H9 (cell line): ENCODE measurements around the gene CHCT1. TPM values are rescaled to one million over a fixed set of nuclear protein-coding genes. Genes with fewer than 3 reads are reported as not detected.

Experiments used
- DNase-seq: peaks from one replicate; pipeline ENCODE4 v3.0.0-alpha.2; 2017
- H2AFZ ChIP-seq: one replicate; pipeline ENCODE4 v1.6.1; 2013; ENCODE audit warnings: mild to moderate bottlenecking, low read length, control low read depth, moderate library complexity
- H2AK5ac ChIP-seq: 2 replicates; pipeline ENCODE4 v1.6.1; 2013; ENCODE audit warnings: low read length, control low read depth, mixed read lengths; ENCODE audit not compliant: insufficient read length
- H2BK120ac ChIP-seq: one replicate; pipeline ENCODE4 v1.6.1; 2013; ENCODE audit warnings: low read depth, mild to moderate bottlenecking, low read length, control low read depth, inconsistent platforms; ENCODE audit not compliant: poor library complexity, severe bottlenecking
- H2BK12ac ChIP-seq: 2 replicates; pipeline ENCODE4 v1.6.1; 2013; ENCODE audit warnings: low read length, control low read depth, mixed read lengths, low read depth; ENCODE audit not compliant: insufficient read length
- H2BK15ac ChIP-seq: 2 replicates; pipeline ENCODE4 v1.6.1; 2013; ENCODE audit warnings: low read depth, low read length, control low read depth
- H2BK20ac ChIP-seq: one replicate; pipeline ENCODE4 v1.6.1; 2013; ENCODE audit warnings: low read depth, mild to moderate bottlenecking, low read length, control low read depth, inconsistent platforms; ENCODE audit not compliant: poor library complexity, severe bottlenecking
- H2BK5ac ChIP-seq: 2 replicates; pipeline ENCODE4 v1.6.1; 2013; ENCODE audit warnings: low read length, control low read depth, mixed read lengths; ENCODE audit not compliant: insufficient read length
- H3K14ac ChIP-seq: 2 replicates; pipeline ENCODE4 v1.6.1; 2013; ENCODE audit warnings: low read length, control low read depth; ENCODE audit not compliant: insufficient read depth
- H3K18ac ChIP-seq: 2 replicates; pipeline ENCODE4 v1.6.1; 2013; ENCODE audit warnings: low read depth, mild to moderate bottlenecking, mixed read lengths, low read length, control low read depth; ENCODE audit not compliant: insufficient read length
- H3K23ac ChIP-seq: 2 replicates; pipeline ENCODE4 v1.6.1; 2013; ENCODE audit warnings: low read length, control low read depth, mixed read lengths, low read depth; ENCODE audit not compliant: insufficient read length
- H3K23me2 ChIP-seq: 2 replicates; pipeline ENCODE4 v1.6.1; 2013; ENCODE audit warnings: low read depth, mild to moderate bottlenecking, mixed read lengths, low read length, control low read depth; ENCODE audit not compliant: insufficient read length, poor library complexity, severe bottlenecking
- H3K27ac ChIP-seq: 2 replicates; pipeline ENCODE4 v1.5.1; 2013; ENCODE audit warnings: low read length, control low read depth, mixed read lengths, low read depth; ENCODE audit not compliant: insufficient read length
- H3K27me3 ChIP-seq: 2 replicates; pipeline ENCODE4 v1.6.1; 2013; ENCODE audit warnings: low read length, control low read depth, inconsistent platforms; ENCODE audit not compliant: insufficient read depth
- H3K4ac ChIP-seq: 2 replicates; pipeline ENCODE4 v1.6.1; 2013; ENCODE audit warnings: low read depth, mild to moderate bottlenecking, control low read depth, inconsistent platforms, low read length, moderate library complexity
- H3K4me1 ChIP-seq: 2 replicates; pipeline ENCODE4 v1.6.1; 2013; ENCODE audit warnings: low read length, control low read depth, inconsistent platforms; ENCODE audit not compliant: insufficient read depth
- H3K4me2 ChIP-seq: 2 replicates; pipeline ENCODE4 v1.6.1; 2013; ENCODE audit warnings: low read length, control low read depth, mixed read lengths; ENCODE audit not compliant: insufficient read length, insufficient read depth
- H3K56ac ChIP-seq: 2 replicates; pipeline ENCODE4 v1.6.1; 2013; ENCODE audit warnings: low read depth, mild to moderate bottlenecking, mixed read lengths, low read length, control low read depth; ENCODE audit not compliant: insufficient read length
- H3K79me1 ChIP-seq: 2 replicates; pipeline ENCODE4 v1.6.1; 2013; ENCODE audit warnings: low read depth, mild to moderate bottlenecking, moderate library complexity, low read length, control low read depth, inconsistent platforms; ENCODE audit not compliant: insufficient read depth, poor library complexity, severe bottlenecking
- H3K79me2 ChIP-seq: 2 replicates; pipeline ENCODE4 v1.6.1; 2013; ENCODE audit warnings: low read length, control low read depth, inconsistent platforms; ENCODE audit not compliant: insufficient read depth
- H3K9ac ChIP-seq: 2 replicates; pipeline ENCODE4 v1.6.1; 2013; ENCODE audit warnings: low read length, control low read depth, mixed read lengths; ENCODE audit not compliant: insufficient read length; ENCODE audit errors: extremely low read depth
- H3K9me3 ChIP-seq: one replicate; pipeline ENCODE4 v1.6.1; 2013; ENCODE audit warnings: low read depth, low read length, inconsistent platforms; ENCODE audit not compliant: control insufficient read depth
- H3T11ph ChIP-seq: one replicate; pipeline ENCODE4 v1.6.1; 2013; ENCODE audit warnings: mild to moderate bottlenecking, low read length, control low read depth, inconsistent platforms
- H4K20me1 ChIP-seq: one replicate; pipeline ENCODE4 v1.6.1; 2013; ENCODE audit not compliant: control insufficient read depth, insufficient read length, insufficient read depth
- H4K5ac ChIP-seq: 2 replicates; pipeline ENCODE4 v1.6.1; 2013; ENCODE audit warnings: low read depth, mild to moderate bottlenecking, mixed read lengths, low read length, control low read depth; ENCODE audit not compliant: insufficient read length
- H4K8ac ChIP-seq: replicated peaks from 2 replicates; pipeline ENCODE4 v1.6.1; 2013; ENCODE audit warnings: low read length, control low read depth, mixed read lengths, low read depth; ENCODE audit not compliant: insufficient read length
- H4K91ac ChIP-seq: 2 replicates; pipeline ENCODE4 v1.6.1; 2013; ENCODE audit warnings: low read depth, mild to moderate bottlenecking, moderate library complexity, mixed read lengths, low read length, control low read depth; ENCODE audit not compliant: insufficient read length
- H3K27ac Mint-ChIP-seq, 3 experiments: 2 replicates in 2 of 3; 3 replicates in 1 of 3; pipeline ENCODE4 v1.8.0; 2020 to 2021; ENCODE audit warnings: mixed read lengths in 3 of 3, mild to moderate bottlenecking in 1 of 3, moderate library complexity in 1 of 3
- H3K27me3 Mint-ChIP-seq: 2 replicates; pipeline ENCODE4 v1.8.0; 2021; ENCODE audit warnings: low read depth, mild to moderate bottlenecking, moderate library complexity, mixed read lengths
- H3K36me3 Mint-ChIP-seq, 3 experiments: 2 replicates in 2 of 3; 3 replicates in 1 of 3; pipeline ENCODE4 v1.8.0; 2020 to 2021; ENCODE audit warnings: low read depth in 3 of 3, mixed read lengths in 3 of 3; ENCODE audit not compliant: insufficient read depth in 1 of 3
- H3K4me1 Mint-ChIP-seq, 2 experiments: 2 replicates each; pipeline ENCODE4 v1.8.0; 2020; ENCODE audit warnings: mixed read lengths in 2 of 2
- H3K4me3 Mint-ChIP-seq, 2 experiments: 2 replicates in 1 of 2; 3 replicates in 1 of 2; pipeline ENCODE4 v1.8.0; 2020 to 2021; ENCODE audit warnings: mild to moderate bottlenecking in 2 of 2, mixed read lengths in 2 of 2, moderate library complexity in 1 of 2
- H3K9me3 Mint-ChIP-seq, 2 experiments: 2 replicates in 1 of 2; 3 replicates in 1 of 2; pipeline ENCODE4 v1.8.0; 2020; ENCODE audit warnings: mild to moderate bottlenecking in 2 of 2, mixed read lengths in 2 of 2, moderate library complexity in 1 of 2
- CTCF ChIP-seq: fragments of 200-600 bp; sonication (generic); conservative IDR thresholded peaks from 3 replicates; pipeline ENCODE4 v1.8.0; 2021; ENCODE audit warnings: antibody characterized with exemption, mild to moderate bottlenecking
- WGBS: extraction: QIAGEN DNeasy Blood & Tissue Kit; methylation state at CpG from one replicate; pipeline ENCODE4 v1.1.7; 2013; ENCODE audit warnings: missing lambda C conversion rate, low lambda C conversion rate, mixed read lengths; ENCODE audit not compliant: insufficient read length; ENCODE audit errors: extremely low coverage; 5-methylcytosine and 5-hydroxymethylcytosine counted together
- total RNA-seq: library from RNA; stranded (reverse); gene quantifications from 2 replicates; pipeline ENCODE4 v1.2.1, GENCODE V29; 2021

CHCT1 gene
- total RNA-seq, 1 experiment from 2014 or later, result not detected

- H3K4me2 ChIP-seq, result no peak overlapping the region
- H3T11ph ChIP-seq, result no peak overlapping the region
- no peak overlapping the region for H3K4ac ChIP-seq
- no CpG with 5 or more reads among the region's 3 CpGs for WGBS
- H2BK15ac ChIP-seq, result no peak overlapping the region
- H2AK5ac ChIP-seq, result no peak overlapping the region
- no peak overlapping the region for H3K18ac ChIP-seq
- no peak overlapping the region for H2AFZ ChIP-seq
- no peak for DNase-seq
- no peak for TF ChIP-seq CTCF
- Mint-ChIP-seq H3K36me3 (no peaks in the 10 kb centered on the region), H3K27ac (no peak overlapping the region), H3K27me3 (no peaks in the 10 kb centered on the region), H3K4me1 (peaks cover 4 to 8% of the 10 kb centered on the region in 2 experiments; a peak in 3 of 4 replicates), H3K4me3 (no peak overlapping the region), H3K9me3 (peaks cover 0 to 3% of the 10 kb centered on the region in 2 experiments; a peak in 1 of 5 replicates)
- H3K27ac ChIP-seq, result no peak overlapping the region
- no peaks in the 10 kb centered on the region for H3K79me2 ChIP-seq
- no peak overlapping the region for H2BK12ac ChIP-seq
- H4K91ac ChIP-seq, result no peak overlapping the region
- H4K20me1 ChIP-seq, result no peaks in the 10 kb centered on the region
- no peak overlapping the region for H3K23ac ChIP-seq
- H2BK5ac ChIP-seq, result no peak overlapping the region
- H2BK20ac ChIP-seq, result no peak overlapping the region
- H4K8ac ChIP-seq, result no peak overlapping the region
- H2BK120ac ChIP-seq, result no peak overlapping the region
- H3K27me3 ChIP-seq, result no peaks in the 10 kb centered on the region
- no peak overlapping the region for H3K9ac ChIP-seq
- no peak overlapping the region for H4K5ac ChIP-seq
- H3K4me1 ChIP-seq, result no peaks in the 10 kb centered on the region
- H3K14ac ChIP-seq, result no peak overlapping the region
- no peaks in the 10 kb centered on the region for H3K23me2 ChIP-seq
- no peak overlapping the region for H3K56ac ChIP-seq
- no peaks in the 10 kb centered on the region for H3K9me3 ChIP-seq
- H3K79me1 ChIP-seq, result no peaks in the 10 kb centered on the region
Measured at GRCh38 chr17:60403523-60403810, 18.8 kb upstream of the CHCT1 start.
